Ovary (tissue), 9 donors: Measurements from ENCODE around the gene FAM9C. TPM values are rescaled to one million over a fixed set of nuclear protein-coding genes. Genes with fewer than 3 reads are reported as not detected.

Experiments used
- DNase-seq, 5 donors: peaks; one replicate each; pipeline ENCODE4 v3.0.0-alpha.2; 2019 to 2020
- H3K27ac ChIP-seq, 2 donors: fragments of 200-600 bp; one replicate each; pipeline versions ENCODE4 v1.5.1 to v1.8.0; 2019 to 2022
- H3K27me3 ChIP-seq: fragments of 200-600 bp; one replicate; pipeline ENCODE4 v1.8.0; 2022
- H3K36me3 ChIP-seq: fragments of 200-600 bp; sonication (generic); one replicate; pipeline ENCODE4 v1.5.1; 2019
- H3K4me1 ChIP-seq: one replicate; pipeline ENCODE4 v1.8.1; 2013; ENCODE audit warnings: mild to moderate bottlenecking, moderate library complexity; ENCODE audit not compliant: insufficient read depth
- H3K4me3 ChIP-seq: fragments of 200-600 bp; sonication (generic); one replicate; pipeline ENCODE4 v1.5.1; 2017
- H3K9me3 ChIP-seq, 2 donors: fragments of 200-600 bp in 1 of 2; sonication (generic) in 1 of 2; one replicate each; pipeline versions ENCODE4 v1.5.1 to v1.8.1; 2013 to 2019; ENCODE audit warnings: mild to moderate bottlenecking in 1 of 2, moderate library complexity in 1 of 2
- EP300 ChIP-seq: sonication (generic); formaldehyde crosslinking; IDR thresholded peaks from one replicate; pipeline ENCODE4 v1.6.1; 2017; ENCODE audit warnings: antibody characterized with exemption
- POLR2A ChIP-seq: fragments of 450-650 bp; IDR thresholded peaks from one replicate; pipeline ENCODE4 v1.6.1; 2017; ENCODE audit warnings: antibody characterized with exemption, mild to moderate bottlenecking, moderate library complexity
- WGBS, 3 donors: extraction: QIAGEN DNeasy Blood & Tissue Kit in 1 of 3; methylation state at CpG; one replicate each; pipeline versions ENCODE4 v1.1.5 to v1.1.7; 2013 to 2017; 5-methylcytosine and 5-hydroxymethylcytosine counted together
- intact Hi-C, 4 donors: fragments of 100-400 bp; cut with DNase I; formaldehyde crosslinking; loops; one replicate each; pipeline versions ENCODE4 v1.11.0 to v1.15.1; 2022 to 2023
- polyA plus RNA-seq, 2 donors: library from polyadenylated mRNA; stranded (reverse); fragments of 200-250 nt in 1 of 2; fragments of 350-450 nt in 1 of 2; fragmentation: Illumina TruSeq in 1 of 2; extraction: RNeasy Lipid Tissue Mini Kit (QIAGEN cat#74804) in 1 of 2; gene quantifications; one replicate each; pipeline ENCODE4 v1.2.3, GENCODE V29; 2013 to 2014
- total RNA-seq, 7 donors: library from RNA; depleted of rRNA in 2 of 7; stranded (reverse); fragments of >200 nt in 2 of 7; fragmentation: NEBNext Ultra II Directional in 3 of 7; extraction: Animal tissue kit (Norgen Biotek cat#: 25700) in 3 of 7; gene quantifications; one replicate each; pipeline versions ENCODE4 v1.1.0 to v1.2.4, GENCODE V29; 2016 to 2023
- TF ChIP-seq, protein P1 (sequence below), 3 donors: fragments of 450-650 bp in 2 of 3; fragments of 200-600 bp in 1 of 3; IDR thresholded peaks; one replicate each; pipeline versions ENCODE4 v1.5.1 to v1.8.0; 2016 to 2022; ENCODE audit warnings: antibody characterized with exemption in 3 of 3, mild to moderate bottlenecking in 1 of 3
- donor health status: DM: no; HTN: no; CAD: no; lungs with moderate emphysema.
- donor health status: DM: no; HTN: no; CAD: no.
- donor health status: Bipolar disorder and iron deficiency.
- donor health status: DM: yes; HTN: yes; CAD: no.
- donor health status: DM: no; HTN: no; CAD: no.
- donor health status: DM: yes; HTN: yes; CAD: no.

FAM9C gene
- total and polyA plus RNA-seq, 9 donors = 0.10 to 1.6 (median 0.87) TPM; not detected in 4

DNA sequence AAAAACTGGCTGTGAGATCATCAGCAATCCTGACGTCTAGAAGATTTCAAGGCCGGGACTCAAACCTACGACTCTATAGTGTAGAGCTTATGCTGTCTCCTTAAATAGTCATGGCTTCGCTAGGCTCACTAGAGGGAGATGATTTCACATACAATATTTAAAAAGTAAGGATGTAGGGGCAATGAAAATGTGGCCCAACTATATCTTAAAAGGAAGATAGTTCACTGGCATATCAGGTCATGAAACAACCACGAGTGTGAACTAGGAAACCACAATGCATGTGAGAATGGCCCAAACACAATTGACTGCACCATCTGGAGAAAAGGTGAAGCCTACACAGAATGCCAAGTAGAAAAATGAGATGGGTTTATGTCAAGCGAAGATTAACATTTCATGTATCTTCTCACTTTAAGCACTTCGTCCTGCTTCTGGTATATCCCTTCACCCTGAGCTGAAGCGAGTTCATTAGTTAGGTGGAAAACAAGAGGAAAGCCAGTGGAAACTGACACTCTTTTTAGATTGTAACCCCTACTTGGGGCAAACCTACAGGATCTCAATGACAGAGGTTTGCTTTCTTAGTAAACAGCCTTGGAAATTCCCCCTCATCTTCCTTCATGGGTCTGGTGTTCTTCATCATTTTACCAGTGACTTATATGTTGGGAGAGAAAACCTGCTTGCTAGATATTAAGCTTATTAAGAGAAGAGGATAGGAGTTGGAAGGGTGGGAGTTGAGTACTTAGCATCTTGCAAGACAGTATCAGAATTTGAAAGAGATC lies 17.4 kb downstream of the FAM9C start:
- H3K9me3 ChIP-seq = no peaks in the 10 kb centered on the region
- peaks cover 2% of the 10 kb centered on the region for H3K4me1 ChIP-seq
- H3K27ac ChIP-seq = no peak overlapping the region
- no peak overlapping the region for H3K4me3 ChIP-seq
- H3K27me3 ChIP-seq = no peaks in the 10 kb centered on the region
- DNase-seq = no peak
- intact Hi-C loops = no loop called here
- TF ChIP-seq POLR2A = no peak
- TF ChIP-seq EP300 = no peak
- TF ChIP-seq, protein P1, sequence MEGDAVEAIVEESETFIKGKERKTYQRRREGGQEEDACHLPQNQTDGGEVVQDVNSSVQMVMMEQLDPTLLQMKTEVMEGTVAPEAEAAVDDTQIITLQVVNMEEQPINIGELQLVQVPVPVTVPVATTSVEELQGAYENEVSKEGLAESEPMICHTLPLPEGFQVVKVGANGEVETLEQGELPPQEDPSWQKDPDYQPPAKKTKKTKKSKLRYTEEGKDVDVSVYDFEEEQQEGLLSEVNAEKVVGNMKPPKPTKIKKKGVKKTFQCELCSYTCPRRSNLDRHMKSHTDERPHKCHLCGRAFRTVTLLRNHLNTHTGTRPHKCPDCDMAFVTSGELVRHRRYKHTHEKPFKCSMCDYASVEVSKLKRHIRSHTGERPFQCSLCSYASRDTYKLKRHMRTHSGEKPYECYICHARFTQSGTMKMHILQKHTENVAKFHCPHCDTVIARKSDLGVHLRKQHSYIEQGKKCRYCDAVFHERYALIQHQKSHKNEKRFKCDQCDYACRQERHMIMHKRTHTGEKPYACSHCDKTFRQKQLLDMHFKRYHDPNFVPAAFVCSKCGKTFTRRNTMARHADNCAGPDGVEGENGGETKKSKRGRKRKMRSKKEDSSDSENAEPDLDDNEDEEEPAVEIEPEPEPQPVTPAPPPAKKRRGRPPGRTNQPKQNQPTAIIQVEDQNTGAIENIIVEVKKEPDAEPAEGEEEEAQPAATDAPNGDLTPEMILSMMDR (IDR thresholded peaks at IDR 0.05) = no peak
- 81 to 83% (median 82%) methylated on average over 8 of the region's 8 CpGs for WGBS, 3 donors
- no peaks in the 10 kb centered on the region for H3K36me3 ChIP-seq

DNA sequence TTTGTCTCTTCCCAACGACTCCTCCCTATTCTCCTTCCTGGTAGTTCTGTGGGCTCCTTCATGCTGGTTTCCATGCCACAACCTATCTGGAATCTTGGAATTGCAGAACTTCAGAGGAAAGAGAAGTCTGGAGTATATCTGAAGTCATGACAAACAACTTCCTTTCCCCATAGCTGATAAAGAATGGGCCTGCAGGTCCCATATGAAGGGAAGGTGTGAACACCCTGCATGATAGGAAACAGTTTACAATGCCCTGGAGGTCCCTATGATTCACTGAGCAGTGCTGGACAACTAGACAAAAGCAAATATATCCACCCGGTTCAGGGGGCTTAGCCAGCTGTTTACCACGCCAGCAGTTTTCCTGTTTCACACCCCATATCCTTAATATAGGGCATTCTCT lies 19.4 kb downstream of the FAM9C start:
- Histone ChIP-seq H3K4me1 (peaks cover 2% of the 10 kb centered on the region), H3K27me3 (no peaks in the 10 kb centered on the region), H3K4me3 (no peak overlapping the region), H3K27ac (no peak overlapping the region), H3K9me3 (no peaks in the 10 kb centered on the region), H3K36me3 (no peaks in the 10 kb centered on the region)
- no peak for DNase-seq
- intact Hi-C loops = no loop called here
- TF ChIP-seq EP300 (no peak), POLR2A (no peak)
- TF ChIP-seq, protein P1 (IDR thresholded peaks at IDR 0.05) = no peak
- 73 to 79% (median 76%) methylated on average over 3 of the region's 3 CpGs for WGBS, 3 donors

DNA sequence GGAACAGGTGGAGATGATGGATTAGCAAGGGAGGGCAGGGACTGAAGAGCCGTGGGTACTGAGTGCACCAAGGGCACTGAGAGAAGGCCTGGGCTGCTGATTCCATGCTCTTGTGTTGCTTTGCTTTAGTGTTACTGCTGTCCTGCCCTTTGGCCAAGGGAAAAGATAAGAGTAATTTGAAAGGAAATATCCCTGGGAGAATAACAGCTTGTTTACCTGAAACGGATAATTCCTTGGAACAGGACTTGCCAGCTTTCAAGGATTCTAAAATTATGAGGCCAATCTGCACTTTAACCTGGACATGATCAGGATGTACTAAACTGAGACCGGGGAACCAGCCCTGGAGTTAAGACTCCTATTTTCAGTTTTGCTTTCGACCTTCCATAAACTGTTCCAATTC lies 20.4 kb downstream of the FAM9C start:
- no peaks in the 10 kb centered on the region for H3K36me3 ChIP-seq
- intact Hi-C loops = no loop called here
- TF ChIP-seq EP300 = no peak
- TF ChIP-seq, protein P1 (IDR thresholded peaks at IDR 0.05) = no peak
- TF ChIP-seq POLR2A = no peak
- H3K4me1 ChIP-seq = peaks cover 2% of the 10 kb centered on the region
- DNase-seq = no peak
- H3K4me3 ChIP-seq = no peak overlapping the region
- no peak overlapping the region for H3K27ac ChIP-seq
- no peaks in the 10 kb centered on the region for H3K9me3 ChIP-seq
- H3K27me3 ChIP-seq = no peaks in the 10 kb centered on the region
- WGBS, 3 donors = 43 to 51% (median 49%) methylated on average over 4 of the region's 4 CpGs

DNA sequence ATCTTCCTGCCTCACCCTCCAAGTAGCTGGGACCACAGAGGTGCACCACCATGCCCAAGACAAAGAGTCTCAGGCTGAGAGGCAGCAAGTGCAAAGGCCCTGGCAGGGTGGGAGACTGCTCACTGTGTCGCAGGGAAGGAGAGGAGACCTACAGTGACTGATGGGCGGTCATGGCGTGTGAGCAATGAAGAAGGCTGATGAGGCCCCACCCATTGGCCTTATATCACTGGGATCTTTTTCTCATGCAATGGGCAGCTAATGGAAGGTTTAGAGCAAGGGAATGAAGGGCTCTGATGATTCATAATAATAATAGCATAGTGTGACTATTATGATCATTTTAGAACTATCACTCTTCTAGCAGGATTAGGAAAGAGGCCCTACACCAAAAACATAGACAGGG lies 20.9 kb downstream of the FAM9C start:
- intact Hi-C loops = no loop called here
- peaks cover 2% of the 10 kb centered on the region for H3K4me1 ChIP-seq
- 80 to 95% (median 86%) methylated on average over 3 of the region's 3 CpGs for WGBS, 3 donors
- no peaks in the 10 kb centered on the region for H3K27me3 ChIP-seq
- H3K4me3 ChIP-seq = no peak overlapping the region
- H3K36me3 ChIP-seq = no peaks in the 10 kb centered on the region
- no peak for DNase-seq
- no peak overlapping the region for H3K27ac ChIP-seq
- H3K9me3 ChIP-seq = no peaks in the 10 kb centered on the region
- no peak for TF ChIP-seq POLR2A
- TF ChIP-seq, protein P1 (IDR thresholded peaks at IDR 0.05) = no peak
- no peak for TF ChIP-seq EP300
